ENCODE measurements around the gene CELF2. TPM values are rescaled to one million over a fixed set of nuclear protein-coding genes. Genes with fewer than 3 reads are reported as not detected.

The CELF2 gene
- total RNA-seq, 1 experiment from 2014 or later, result 28.7 TPM

- Histone ChIP-seq H2BK5ac (ENCODE audit: insufficient read length, low read length) (no peak overlapping the region), H2AK5ac (ENCODE audit: insufficient read length, low read length) (no peak overlapping the region), H3K27ac (ENCODE audit: insufficient read length, low read depth, low read length) (no peak overlapping the region), H4K5ac (ENCODE audit: insufficient read length, low read depth, low read length) (no peak overlapping the region), H3K79me1 (ENCODE audit: insufficient read depth, low read depth, low read length, poor library complexity, severe bottlenecking) (no peaks in the 10 kb centered on the region), H2BK20ac (ENCODE audit: low read depth, low read length, poor library complexity, severe bottlenecking) (no peak overlapping the region), H4K8ac (replicated peaks; ENCODE audit: insufficient read length, low read depth, low read length) (no peak overlapping the region), H3K23ac (ENCODE audit: insufficient read length, low read depth, low read length) (no peak overlapping the region), H3T11ph (ENCODE audit: low read length) (no peak overlapping the region), H3K23me2 (ENCODE audit: insufficient read length, low read depth, low read length, poor library complexity, severe bottlenecking) (no peaks in the 10 kb centered on the region), H3K79me2 (ENCODE audit: insufficient read depth, low read length) (no peaks in the 10 kb centered on the region), H2BK15ac (ENCODE audit: low read depth, low read length) (no peak overlapping the region), H3K56ac (ENCODE audit: insufficient read length, low read depth, low read length) (no peak overlapping the region), H4K20me1 (ENCODE audit: control insufficient read depth, insufficient read depth, insufficient read length) (no peaks in the 10 kb centered on the region), H3K4me2 (ENCODE audit: insufficient read depth, insufficient read length, low read length) (no peak overlapping the region), H3K4me1 (ENCODE audit: insufficient read depth, low read length) (0 out of 2 replicates have a peak, but pooled peaks cover 4% of the 10 kb centered on the region), H2BK12ac (ENCODE audit: insufficient read length, low read depth, low read length) (no peak overlapping the region), H3K9ac (ENCODE audit: extremely low read depth, insufficient read length, low read length) (no peak overlapping the region), H3K14ac (ENCODE audit: insufficient read depth, low read length) (no peak overlapping the region), H3K4ac (ENCODE audit: low read depth, low read length) (no peak overlapping the region), H4K91ac (ENCODE audit: insufficient read length, low read depth, low read length) (no peak overlapping the region), H3K9me3 (ENCODE audit: control insufficient read depth, low read depth, low read length) (no peaks in the 10 kb centered on the region), H2AFZ (ENCODE audit: low read length) (no peak overlapping the region), H3K27me3 (ENCODE audit: insufficient read depth, low read length) (no peaks in the 10 kb centered on the region; the same call in 1 of the 2 replicates), H2BK120ac (ENCODE audit: low read depth, low read length, poor library complexity, severe bottlenecking) (no peak overlapping the region), H3K18ac (ENCODE audit: insufficient read length, low read depth, low read length) (no peak overlapping the region)
- no peaks in the 10 kb centered on the region for H3K36me3 Mint-ChIP-seq (ENCODE audit: insufficient read depth in 1 of 3, low read depth in 3 of 3)
- no peaks in the 10 kb centered on the region for H3K9me3 Mint-ChIP-seq
- no peak for DNase-seq
- H3K27me3 Mint-ChIP-seq (ENCODE audit: low read depth), result peaks cover 8% of the 10 kb centered on the region
- H3K27ac Mint-ChIP-seq, result no peak overlapping the region
- peaks cover 12 to 20% of the 10 kb centered on the region in 2 experiments for H3K4me1 Mint-ChIP-seq
- no CpG with 5 or more reads among the region's 13 CpGs for WGBS (ENCODE audit: extremely low coverage, insufficient read length, low lambda C conversion rate)
- no peak overlapping the region for H3K4me3 Mint-ChIP-seq
- no peak for TF ChIP-seq CTCF (conservative IDR thresholded peaks at IDR 0.05)
These were observed 8.0 kb upstream of the CELF2 start for GRCh38 chr10:11009471-11010308.
